Measurements from ENCODE around the gene DSC2. TPM values are rescaled to one million over a fixed set of nuclear protein-coding genes. Genes with fewer than 3 reads are reported as not detected.
"Not testable (repeated sequence)": the region's sequence is repeated elsewhere in the genome, so short reads cannot be mapped to it uniquely, and the experiment has no call there.

Gene DSC2
- total RNA-seq, 1 experiment from 2014 or later: 33.4 TPM

- intact Hi-C loops (cut with micrococcal nuclease): no loop called here
- ATAC-seq: no peak
- DNase-seq (ENCODE audit: low read depth, low spot score): no peak
- H3K79me2 ChIP-seq (ENCODE audit: insufficient read depth, low read length): no peaks in the 10 kb centered on the region
- ChIA-PET POLR2A (no interaction called here), RAD21 (ENCODE audit: low non-redundant PET in 1 of 2, low total read pairs in 2 of 2, uncharacterized antibody in 2 of 2, unreplicated experiment in 2 of 2) (no interaction called here), CTCF (no interaction called here)
- no TSS peak for BruUV-seq (replicated peaks)
- no peak overlapping the region for H3K27ac ChIP-seq (ENCODE audit: low read depth, low read length)
- no peak overlapping the region for H2AFZ ChIP-seq (ENCODE audit: low read depth, low read length, poor library complexity, severe bottlenecking)
- no peaks in the 10 kb centered on the region for H3K9me2 ChIP-seq (ENCODE audit: insufficient read depth)
- no peak overlapping the region for H3K4me2 ChIP-seq (ENCODE audit: low read length)
- H3K9ac ChIP-seq (ENCODE audit: low read length): no peak overlapping the region
- no peak for TF ChIP-seq MAX (IDR thresholded peaks at IDR 0.05)
- TF ChIP-seq EGR1 (IDR thresholded peaks at IDR 0.05; ENCODE audit: low read depth): no peak
- no peak for TF ChIP-seq POLR2A (IDR thresholded peaks at IDR 0.05; ENCODE audit: borderline replicate concordance, extremely low read depth, insufficient read depth, insufficient read length)
- TF ChIP-seq REST (IDR thresholded peaks at IDR 0.05; ENCODE audit: low read depth): no peak
- no peak for TF ChIP-seq ATF3 (IDR thresholded peaks at IDR 0.05)
- TF ChIP-seq YY1 (IDR thresholded peaks at IDR 0.05; ENCODE audit: extremely low read depth, insufficient replicate concordance, low read depth, low read length): no peak
- no peak for TF ChIP-seq RAD21 (IDR thresholded peaks at IDR 0.05; ENCODE audit: low read depth)
- no peak for TF ChIP-seq ZFX (IDR thresholded peaks at IDR 0.05)
- no peak for TF ChIP-seq TCF7L2 (IDR thresholded peaks at IDR 0.05; ENCODE audit: borderline replicate concordance, extremely low read depth, insufficient read depth, insufficient read length)
- TF ChIP-seq ZNF274 (IDR thresholded peaks at IDR 0.05; ENCODE audit: low read depth, low read length): no peak
- no peak for TF ChIP-seq ZBTB33 (IDR thresholded peaks at IDR 0.05; ENCODE audit: extremely low read depth, insufficient replicate concordance, low read length)
- no peak for TF ChIP-seq SP1 (IDR thresholded peaks at IDR 0.05; ENCODE audit: low read depth)
- TF ChIP-seq CTCF (IDR thresholded peaks at IDR 0.05 in 2 of 3, conservative IDR thresholded peaks at IDR 0.05 in 1 of 3; ENCODE audit: borderline replicate concordance in 1 of 3, insufficient read depth in 1 of 3, low read depth in 2 of 3, low read length in 2 of 3): no peak
- H3K4me3 ChIP-seq (replicated peaks in 1 of 2; ENCODE audit: low read depth in 1 of 2, low read length in 2 of 2): no peak overlapping the region
- H3K27me3 ChIP-seq (ENCODE audit: insufficient read depth, low read length): no peaks in the 10 kb centered on the region
- H3K36me3 ChIP-seq (ENCODE audit: control insufficient read depth in 1 of 2, insufficient read depth in 2 of 2, low read length in 2 of 2): no peaks in the 10 kb centered on the region
- no peaks in the 10 kb centered on the region for H3K9me3 ChIP-seq (ENCODE audit: control insufficient read depth in 1 of 2, insufficient read depth in 1 of 2, low read depth in 1 of 2, low read length in 2 of 2)
- H3K4me1 ChIP-seq (ENCODE audit: control insufficient read depth in 1 of 2, insufficient read depth in 2 of 2, low read length in 2 of 2): peaks cover 4 to 10% of the 10 kb centered on the region in 2 experiments; a peak in 3 of 4 replicates
- no peaks in the 10 kb centered on the region for H4K20me1 ChIP-seq (ENCODE audit: insufficient read depth)
These were observed 23.7 kb upstream of the DSC2 start for GRCh38 chr18:31125878-31126277.

- RAD21 ChIA-PET (ENCODE audit: low non-redundant PET in 1 of 2, low total read pairs in 2 of 2, uncharacterized antibody in 2 of 2, unreplicated experiment in 2 of 2); H4K20me1 ChIP-seq (ENCODE audit: insufficient read depth); BruUV-seq (replicated peaks); H3K27me3 ChIP-seq (ENCODE audit: insufficient read depth, low read length); H3K79me2 ChIP-seq (ENCODE audit: insufficient read depth, low read length); CTCF ChIA-PET; H3K36me3 ChIP-seq (ENCODE audit: control insufficient read depth in 1 of 2, insufficient read depth in 2 of 2, low read length in 2 of 2); H3K4me3 ChIP-seq (replicated peaks in 1 of 2; ENCODE audit: low read depth in 1 of 2, low read length in 2 of 2); intact Hi-C loops (cut with micrococcal nuclease); H3K9me2 ChIP-seq (ENCODE audit: insufficient read depth); H3K9ac ChIP-seq (ENCODE audit: low read length); DNase-seq (ENCODE audit: low read depth, low spot score); H3K27ac ChIP-seq (ENCODE audit: low read depth, low read length); H2AFZ ChIP-seq (ENCODE audit: low read depth, low read length, poor library complexity, severe bottlenecking); POLR2A ChIA-PET; H3K9me3 ChIP-seq (ENCODE audit: control insufficient read depth in 1 of 2, insufficient read depth in 1 of 2, low read depth in 1 of 2, low read length in 2 of 2): not testable (repeated sequence)
- peaks cover 4 to 10% of the 10 kb centered on the region in 2 experiments; a peak in 3 of 4 replicates for H3K4me1 ChIP-seq (ENCODE audit: control insufficient read depth in 1 of 2, insufficient read depth in 2 of 2, low read length in 2 of 2)
- ATAC-seq: 0 out of 2 replicates have a peak, but pooled peaks have one; percentile 22
- H3K4me2 ChIP-seq (ENCODE audit: low read length): peak overlapping the region; percentile 45; the same call in 1 of the 2 replicates
These were observed 20.9 kb upstream of the DSC2 start for GRCh38 chr18:31123125-31123524.
